Measurements from ENCODE around the gene CIROP. TPM values are rescaled to one million over a fixed set of nuclear protein-coding genes. Genes with fewer than 3 reads are reported as not detected.

Gene CIROP
- total and polyA plus RNA-seq, 12 donors: not detected

DNA sequence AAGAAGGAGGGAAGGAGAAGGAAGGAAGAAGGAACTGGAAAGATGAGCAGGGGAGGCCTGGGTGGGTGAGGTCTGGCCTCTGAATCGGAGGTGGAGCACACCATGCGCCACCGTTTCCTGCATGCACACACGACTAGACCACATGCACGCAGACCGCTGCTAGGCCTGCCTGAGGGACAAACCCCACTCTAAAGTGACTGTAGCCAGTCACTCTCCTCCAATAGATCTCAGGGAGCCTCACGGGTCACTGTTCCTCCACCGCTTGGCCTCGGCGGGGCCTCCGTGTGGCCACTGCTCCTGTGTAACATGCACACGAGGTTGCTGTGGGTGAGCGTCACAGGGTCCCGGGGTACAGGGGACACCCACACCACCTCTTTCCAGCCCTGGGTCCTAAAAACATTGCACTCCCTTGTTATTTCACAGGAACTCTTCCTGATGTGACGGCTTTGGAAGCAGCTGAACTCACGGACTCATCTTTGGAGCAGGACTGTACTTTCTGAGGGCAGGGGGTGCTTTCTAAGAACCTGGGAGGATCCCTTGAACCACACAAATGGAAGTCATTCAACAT is 31.9 kb upstream of the CIROP start:
- Histone ChIP-seq H3K27ac (no peak overlapping the region), H3K27me3 (no peaks in the 10 kb centered on the region), H3K4me3 (no peak overlapping the region), H3K36me3 (replicated peaks in 1 of 2) (peaks cover 0 to 39% of the 10 kb centered on the region in 2 donors), H3K4me1 (replicated peaks in 1 of 2) (no peaks in the 10 kb centered on the region), H3K9me3 (replicated peaks in 1 of 3) (no peaks in the 10 kb centered on the region)
- no peak for DNase-seq
- WGBS, 4 donors: 88 to 91% (median 90%) methylated on average over 8 to 16 of the region's 16 CpGs
- no peak for TF ChIP-seq POLR2A (IDR thresholded peaks at IDR 0.05)
- TF ChIP-seq, protein P1, sequence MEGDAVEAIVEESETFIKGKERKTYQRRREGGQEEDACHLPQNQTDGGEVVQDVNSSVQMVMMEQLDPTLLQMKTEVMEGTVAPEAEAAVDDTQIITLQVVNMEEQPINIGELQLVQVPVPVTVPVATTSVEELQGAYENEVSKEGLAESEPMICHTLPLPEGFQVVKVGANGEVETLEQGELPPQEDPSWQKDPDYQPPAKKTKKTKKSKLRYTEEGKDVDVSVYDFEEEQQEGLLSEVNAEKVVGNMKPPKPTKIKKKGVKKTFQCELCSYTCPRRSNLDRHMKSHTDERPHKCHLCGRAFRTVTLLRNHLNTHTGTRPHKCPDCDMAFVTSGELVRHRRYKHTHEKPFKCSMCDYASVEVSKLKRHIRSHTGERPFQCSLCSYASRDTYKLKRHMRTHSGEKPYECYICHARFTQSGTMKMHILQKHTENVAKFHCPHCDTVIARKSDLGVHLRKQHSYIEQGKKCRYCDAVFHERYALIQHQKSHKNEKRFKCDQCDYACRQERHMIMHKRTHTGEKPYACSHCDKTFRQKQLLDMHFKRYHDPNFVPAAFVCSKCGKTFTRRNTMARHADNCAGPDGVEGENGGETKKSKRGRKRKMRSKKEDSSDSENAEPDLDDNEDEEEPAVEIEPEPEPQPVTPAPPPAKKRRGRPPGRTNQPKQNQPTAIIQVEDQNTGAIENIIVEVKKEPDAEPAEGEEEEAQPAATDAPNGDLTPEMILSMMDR (IDR thresholded peaks at IDR 0.05): no peak
- intact Hi-C loops (cut with DNase I): no loop called here

DNA sequence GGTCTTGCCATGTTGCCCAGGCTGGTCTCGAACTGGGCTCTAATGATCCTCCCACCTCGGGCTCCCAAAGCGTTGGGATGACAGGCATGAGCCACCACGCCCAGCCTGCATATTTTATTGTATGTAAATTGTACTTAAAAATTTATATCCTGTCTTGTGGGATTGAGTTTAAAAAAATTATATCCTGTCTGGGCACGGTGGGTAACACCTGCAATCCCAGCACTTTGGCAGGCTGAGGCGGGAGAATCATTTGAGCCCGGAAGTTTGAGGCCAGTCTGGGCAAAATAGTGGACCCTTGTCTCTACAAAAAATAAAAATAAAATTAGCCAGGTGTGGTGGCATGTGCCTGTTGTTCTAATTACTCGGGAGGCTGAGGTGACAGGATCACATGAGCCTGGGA is 28.2 kb upstream of the CIROP start:
- 85 to 90% (median 88%) methylated on average over 8 of the region's 8 CpGs for WGBS, 4 donors
- H3K9me3 ChIP-seq (replicated peaks in 1 of 3): no peaks in the 10 kb centered on the region
- intact Hi-C loops (cut with DNase I): no loop called here
- no peak overlapping the region for H3K4me3 ChIP-seq
- no peaks in the 10 kb centered on the region for H3K27me3 ChIP-seq
- H3K4me1 ChIP-seq (replicated peaks in 1 of 2): peaks cover 0 to 6% of the 10 kb centered on the region in 2 donors
- no peak overlapping the region for H3K27ac ChIP-seq
- peaks cover 0 to 21% of the 10 kb centered on the region in 2 donors for H3K36me3 ChIP-seq (replicated peaks in 1 of 2)
- no peak for DNase-seq
- TF ChIP-seq POLR2A (IDR thresholded peaks at IDR 0.05): no peak
- TF ChIP-seq, protein P1 (IDR thresholded peaks at IDR 0.05): no peak

DNA sequence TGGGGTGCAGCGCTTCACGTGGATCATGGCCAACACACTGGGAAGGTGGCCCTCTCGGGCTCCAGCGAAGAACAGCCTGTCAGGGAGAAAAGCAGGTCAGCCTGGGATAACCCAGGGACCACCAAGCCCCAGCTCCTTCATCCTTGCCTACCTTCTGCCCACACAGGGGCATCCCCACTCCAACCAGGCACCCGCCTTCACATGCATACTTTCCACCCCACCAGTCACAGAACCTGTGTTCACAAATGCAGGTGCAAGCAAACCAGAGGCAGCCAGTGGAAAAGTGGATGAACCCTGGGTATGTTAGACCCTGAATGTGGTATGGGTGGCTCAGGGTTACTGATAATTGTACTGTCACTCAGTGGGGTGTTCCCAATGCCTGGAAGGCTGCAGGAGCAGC is 26.7 kb upstream of the CIROP start:
- Histone ChIP-seq H3K27ac (no peak overlapping the region), H3K36me3 (replicated peaks in 1 of 2) (peaks cover 0 to 11% of the 10 kb centered on the region in 2 donors), H3K27me3 (no peaks in the 10 kb centered on the region), H3K9me3 (replicated peaks in 1 of 3) (no peaks in the 10 kb centered on the region), H3K4me3 (no peak overlapping the region), H3K4me1 (replicated peaks in 1 of 2) (peaks cover 0 to 6% of the 10 kb centered on the region in 2 donors)
- intact Hi-C loops (cut with DNase I): no loop called here
- DNase-seq: no peak
- TF ChIP-seq POLR2A (IDR thresholded peaks at IDR 0.05): no peak
- TF ChIP-seq, protein P1 (IDR thresholded peaks at IDR 0.05): no peak
- 91 to 100% (median 96%) methylated on average over 4 to 5 of the region's 5 CpGs for WGBS, 4 donors

DNA sequence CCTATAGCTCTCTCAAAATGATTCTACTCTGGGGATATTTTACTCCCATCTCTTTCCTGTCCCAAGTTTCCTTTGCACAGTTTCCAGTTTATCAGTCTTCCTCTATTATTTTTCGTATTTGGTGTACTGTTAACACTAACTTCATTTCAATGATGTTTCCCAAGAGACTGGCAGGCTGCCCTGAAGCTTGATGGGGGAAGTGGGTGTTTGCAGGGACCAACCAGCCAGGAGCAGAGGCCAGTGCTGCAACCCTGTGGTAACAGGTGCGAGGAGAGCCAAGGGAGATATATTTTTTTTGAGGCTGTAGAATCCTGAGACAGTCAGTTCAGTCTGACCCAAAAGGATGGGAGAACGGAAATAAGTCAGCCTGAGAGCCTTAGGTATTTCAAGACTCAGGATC is 26.1 kb upstream of the CIROP start:
- peaks cover 0 to 11% of the 10 kb centered on the region in 2 donors for H3K36me3 ChIP-seq (replicated peaks in 1 of 2)
- H3K27me3 ChIP-seq: no peaks in the 10 kb centered on the region
- no peak overlapping the region for H3K4me3 ChIP-seq
- DNase-seq: peak in 2 of 7 donors; percentile 61 to 71
- WGBS, 4 donors: 58 to 75% (median 66%) methylated on average over 3 of the region's 3 CpGs
- H3K9me3 ChIP-seq (replicated peaks in 1 of 3): no peaks in the 10 kb centered on the region
- no peak overlapping the region for H3K27ac ChIP-seq
- TF ChIP-seq, protein P1 (IDR thresholded peaks at IDR 0.05): no peak
- no peak for TF ChIP-seq POLR2A (IDR thresholded peaks at IDR 0.05)
- intact Hi-C loops (cut with DNase I): no loop called here
- H3K4me1 ChIP-seq (replicated peaks in 1 of 2): peaks cover 0 to 6% of the 10 kb centered on the region in 2 donors
